Measurements from ENCODE around the gene GJE1.
"Not testable (repeated sequence)": the region's sequence is repeated elsewhere in the genome, so short reads cannot be mapped to it uniquely, and the experiment has no call there.

The GJE1 gene, protein sequence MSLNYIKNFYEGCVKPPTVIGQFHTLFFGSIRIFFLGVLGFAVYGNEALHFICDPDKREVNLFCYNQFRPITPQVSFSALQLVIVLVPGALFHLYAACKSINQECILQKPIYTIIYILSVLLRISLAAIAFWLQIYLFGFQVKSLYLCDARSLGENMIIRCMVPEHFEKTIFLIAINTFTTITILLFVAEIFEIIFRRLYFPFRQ

DNA sequence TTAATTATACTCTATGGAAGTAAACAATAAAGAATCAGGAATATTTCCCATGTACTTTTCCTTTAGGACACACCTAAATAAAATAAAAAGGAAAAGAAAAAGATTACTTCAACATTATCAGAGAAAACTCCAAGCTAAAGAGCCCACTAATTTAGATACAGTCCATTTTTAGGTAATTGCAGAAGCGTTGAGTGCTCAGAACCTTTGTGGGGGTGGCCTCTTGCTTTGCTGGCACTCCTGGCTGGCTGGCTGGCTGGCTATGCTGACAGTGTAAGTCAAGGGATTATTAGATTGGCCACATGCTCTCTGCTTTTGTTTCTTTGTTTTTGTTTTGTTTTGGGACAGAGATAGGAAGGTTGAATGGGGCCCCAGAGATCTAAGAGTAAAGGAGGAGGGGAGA lies at the start of gene GJE1:
Gene GJE1 (plus strand): TSS at position 301 of the 400 bp plus-strand sequence. CDS start 234 bp downstream, outside the sequence.
- DNase-seq (ENCODE audit: low read depth in 2 of 2) = no peak

DNA sequence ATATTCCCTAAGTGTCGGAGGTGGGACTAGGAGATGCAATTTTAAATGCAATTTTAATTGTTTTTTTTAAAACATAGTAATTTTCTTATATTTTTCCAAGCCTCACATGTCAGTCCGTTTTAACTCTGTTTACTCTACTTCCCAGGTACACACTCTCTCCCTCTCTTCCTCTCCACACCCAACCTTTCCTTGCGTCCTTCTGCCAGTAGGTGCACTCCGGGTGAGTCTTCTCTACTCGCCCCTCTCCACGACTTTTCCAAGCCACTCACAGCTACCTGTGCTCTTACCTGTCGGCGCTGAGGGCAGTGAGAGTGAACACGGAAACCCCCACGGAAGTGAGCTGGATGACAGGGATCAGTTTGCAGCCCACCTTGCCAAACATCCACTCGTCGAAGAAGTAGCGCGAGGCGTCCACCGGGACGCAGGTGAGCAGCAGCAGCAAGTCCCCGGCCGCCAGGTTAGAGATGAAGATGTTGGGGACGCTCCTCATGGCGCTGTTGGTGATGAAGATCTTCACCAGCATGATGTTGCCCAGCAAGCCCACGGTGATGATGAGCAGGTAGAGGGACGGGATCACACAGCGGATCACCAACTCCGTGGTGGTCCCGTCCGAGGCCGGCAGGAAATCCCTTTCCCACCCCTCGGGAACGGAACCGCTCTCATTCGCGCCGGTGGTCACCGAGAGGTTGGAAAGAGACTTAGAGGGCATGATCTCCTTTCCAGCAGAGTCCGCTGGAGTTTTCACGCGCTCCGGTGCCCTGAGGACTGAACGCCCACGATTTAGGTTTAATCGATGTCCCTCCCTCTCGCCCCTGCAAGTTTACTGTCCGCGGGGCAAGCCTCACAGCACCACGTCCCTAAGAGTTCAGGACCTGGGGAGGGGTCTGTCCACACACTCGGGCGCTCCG lies 44.5 kb upstream of the GJE1 start:
- DNase-seq (ENCODE audit: low read depth in 2 of 2) = no peak

DNA sequence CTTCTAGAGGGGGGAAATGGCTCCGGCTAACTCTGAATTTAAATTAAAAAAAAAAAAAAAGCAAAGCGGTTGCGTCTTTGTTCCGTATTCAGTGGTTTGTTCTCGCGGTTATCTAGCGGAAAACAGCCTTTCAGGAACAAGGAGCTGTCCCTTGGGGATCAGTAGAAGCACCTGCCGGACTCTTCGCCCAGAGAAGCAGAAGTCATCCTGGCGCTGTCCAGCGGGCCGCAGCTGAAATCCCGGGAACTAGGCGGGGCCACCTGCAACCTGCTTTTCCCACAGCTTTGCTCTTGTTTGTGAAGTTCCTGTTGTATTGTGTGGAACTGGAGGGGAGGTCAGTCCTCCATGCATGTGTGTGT lies 43.9 kb upstream of the GJE1 start:
- no peak for DNase-seq (ENCODE audit: low read depth in 2 of 2)

DNA sequence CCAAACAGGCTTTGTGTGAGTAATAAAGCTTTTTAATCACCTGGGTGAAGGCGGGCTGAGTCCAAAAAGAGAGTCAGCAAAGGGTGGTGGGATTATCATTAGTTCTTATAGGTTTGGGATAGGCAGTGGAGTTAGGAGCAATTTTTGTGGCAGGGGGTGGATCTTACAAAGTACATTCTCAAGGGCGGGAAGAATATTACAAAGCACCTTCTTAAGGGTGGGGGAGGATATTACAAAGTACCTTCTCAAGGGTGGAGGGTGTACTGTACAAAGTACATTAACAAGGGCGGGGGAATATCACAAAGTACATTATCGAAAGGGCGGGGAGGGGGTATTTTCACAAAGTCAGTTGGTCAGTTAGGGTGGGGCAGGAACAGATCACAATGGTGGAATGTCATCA lies 27.9 kb upstream of the GJE1 start:
- DNase-seq (ENCODE audit: low read depth in 2 of 2) = not testable (repeated sequence)

DNA sequence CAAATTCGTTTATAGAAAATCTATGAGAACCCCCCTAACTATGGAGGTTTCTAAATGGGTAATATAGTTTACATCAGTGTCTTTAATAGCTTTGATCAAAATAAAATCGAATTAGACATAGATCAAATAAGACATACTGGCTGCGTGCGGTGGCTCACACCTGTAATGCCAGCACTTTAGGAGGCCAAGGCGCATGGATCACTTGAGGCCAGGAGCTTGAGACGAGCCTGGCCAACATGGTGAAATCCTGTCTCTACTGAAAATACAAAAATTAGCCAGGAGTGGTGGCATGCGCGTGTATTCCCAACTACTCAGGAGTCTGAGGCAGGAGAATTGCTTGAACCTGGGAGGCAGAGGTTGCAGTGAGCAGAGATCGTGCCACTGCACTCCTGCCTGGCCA lies 21.9 kb upstream of the GJE1 start:
- not testable (repeated sequence) for DNase-seq (ENCODE audit: low read depth in 2 of 2)

DNA sequence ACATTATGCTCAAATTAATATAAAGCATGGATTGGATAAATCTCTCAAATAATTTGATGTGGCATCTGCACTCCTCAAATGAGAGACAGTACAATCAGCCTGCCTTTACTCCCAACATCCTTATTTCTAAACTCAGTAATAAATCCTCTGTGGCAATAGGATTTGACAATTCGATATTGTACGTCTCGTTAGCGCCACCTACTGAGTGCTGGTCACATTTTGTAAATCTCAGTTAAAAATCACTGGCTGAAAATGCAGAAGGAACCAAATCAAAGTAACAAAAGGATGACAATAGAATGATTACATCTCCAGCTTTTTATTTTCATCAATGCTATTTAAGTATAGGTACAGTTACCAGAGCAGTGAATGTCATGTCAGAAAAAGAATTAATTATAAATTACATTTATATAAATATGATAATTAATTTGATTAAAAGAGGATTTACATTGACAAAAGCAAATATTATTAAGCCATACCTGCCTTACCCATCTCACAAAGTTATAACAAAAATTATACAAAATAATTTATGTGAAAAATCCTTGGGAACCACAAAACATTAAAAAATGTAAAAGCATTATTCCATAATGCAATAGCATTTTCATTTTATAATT lies 20.2 kb upstream of the GJE1 start:
- peak; percentile 55 to 56 for DNase-seq (ENCODE audit: low read depth in 2 of 2)

DNA sequence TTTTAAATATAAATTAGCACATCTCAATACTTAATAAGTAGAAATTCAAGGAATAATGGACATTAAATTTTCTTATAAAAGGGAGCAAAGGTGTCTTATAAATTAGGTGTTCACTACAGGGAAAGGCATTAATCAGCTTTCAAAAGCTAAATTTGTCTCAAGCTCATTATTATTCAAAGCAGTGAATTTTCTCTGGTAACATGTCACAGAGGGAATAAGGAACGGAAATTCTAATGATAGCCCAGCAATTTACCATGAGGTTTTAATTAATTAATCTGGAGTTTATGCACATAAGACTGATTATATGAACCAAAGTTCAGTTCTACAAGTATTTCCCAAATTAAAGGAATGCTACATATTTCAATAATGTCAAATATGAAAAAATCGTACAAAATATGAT lies 15.4 kb upstream of the GJE1 start:
- DNase-seq (ENCODE audit: low read depth in 2 of 2) = no peak

DNA sequence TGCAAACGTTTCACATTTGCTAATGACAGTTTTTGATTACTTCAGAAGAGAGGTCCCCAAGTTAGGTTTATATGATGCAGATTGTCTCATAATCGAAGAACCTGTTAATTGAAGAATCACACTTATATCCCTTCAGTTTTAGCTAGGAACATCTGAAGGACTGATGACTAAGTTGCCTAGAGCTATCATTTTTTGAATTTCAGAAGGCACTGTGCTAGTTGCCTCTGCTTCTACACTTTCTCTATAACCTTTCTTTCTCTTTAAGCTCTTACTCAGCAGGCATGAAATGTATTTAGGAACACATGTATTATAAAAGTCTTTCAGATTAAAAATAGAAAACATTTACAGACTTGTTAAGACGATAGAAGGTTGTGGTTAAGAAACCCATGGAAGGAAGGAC lies 14.4 kb upstream of the GJE1 start:
- DNase-seq (ENCODE audit: low read depth in 2 of 2) = no peak

DNA sequence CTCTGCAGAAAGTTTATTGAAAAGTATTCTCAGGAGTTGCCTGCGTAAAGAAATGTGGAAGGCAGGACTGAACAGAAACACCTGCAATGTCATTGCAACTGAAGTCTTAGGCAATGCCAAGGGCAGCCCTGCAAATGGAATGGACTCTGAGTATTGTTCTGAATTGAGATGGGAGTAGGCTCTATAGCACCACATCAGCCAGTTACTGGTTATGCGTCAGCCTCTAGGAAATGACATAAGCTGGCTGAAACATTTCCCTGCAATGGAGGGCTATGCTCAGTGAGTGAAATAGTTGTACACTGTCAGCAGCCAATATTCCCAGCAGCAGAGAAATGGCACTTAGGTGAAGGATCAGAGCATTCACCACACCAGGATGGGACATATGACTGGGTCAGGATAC lies 13.8 kb upstream of the GJE1 start:
- no peak for DNase-seq (ENCODE audit: low read depth in 2 of 2)

DNA sequence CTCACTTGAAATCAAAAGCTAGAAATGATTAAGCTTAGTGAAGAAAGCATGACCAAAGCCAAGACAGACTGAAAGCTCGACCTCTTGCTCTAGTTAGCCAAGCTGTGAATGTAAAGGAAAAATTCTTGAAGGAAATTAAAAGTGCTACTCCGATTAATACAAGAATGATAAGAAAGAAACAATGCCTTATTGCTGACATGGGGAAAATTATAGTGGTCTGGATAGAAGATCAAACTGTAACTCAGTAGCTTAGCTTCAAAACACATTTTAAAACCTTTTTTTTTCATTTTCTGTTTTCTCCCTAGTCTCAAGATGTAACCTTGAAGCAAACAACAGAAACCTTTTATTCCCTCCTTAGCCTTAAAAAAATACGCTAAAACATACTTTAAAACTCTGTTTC lies 11.4 kb upstream of the GJE1 start:
- no peak for DNase-seq (ENCODE audit: low read depth in 2 of 2)

DNA sequence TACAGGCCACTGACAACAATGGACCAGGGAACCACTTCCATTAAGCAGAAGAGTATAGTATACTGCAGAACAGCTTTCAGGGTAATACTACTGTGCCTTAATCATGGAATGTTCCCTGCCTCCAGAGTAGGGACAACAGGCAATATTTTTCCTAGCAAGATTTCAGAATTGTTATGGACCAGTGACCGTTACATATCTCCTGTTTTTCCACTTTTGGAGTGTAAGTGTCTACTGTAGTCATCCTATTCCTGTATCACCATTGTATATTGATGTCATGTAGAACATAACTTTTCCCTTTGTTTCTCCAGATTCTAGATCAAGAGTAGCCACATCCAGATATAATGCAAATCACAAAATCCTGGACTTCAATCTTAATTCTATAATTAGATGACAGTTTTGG lies 1.9 kb upstream of the GJE1 start:
- DNase-seq (ENCODE audit: low read depth in 2 of 2) = no peak

DNA sequence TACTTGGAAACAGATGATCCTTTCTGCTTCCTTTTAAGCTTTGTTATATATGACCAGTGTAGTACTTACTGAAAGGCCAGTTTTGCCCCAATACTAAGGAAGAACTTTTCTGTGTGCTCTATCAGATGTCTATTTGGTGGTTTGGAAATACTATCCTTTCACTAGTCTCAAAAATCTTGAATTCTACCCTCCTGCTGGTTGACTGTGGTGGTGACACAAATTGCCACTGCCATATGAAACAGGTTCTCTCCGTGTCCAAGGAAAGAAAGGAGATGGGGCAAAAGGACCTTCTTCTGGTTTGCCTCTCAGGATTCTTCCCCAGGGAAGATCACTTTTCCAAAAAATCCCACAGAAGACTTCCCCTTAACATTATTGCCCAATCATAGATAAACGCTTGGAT lies 6.2 kb downstream of the GJE1 start:
- no peak for DNase-seq (ENCODE audit: low read depth in 2 of 2)

DNA sequence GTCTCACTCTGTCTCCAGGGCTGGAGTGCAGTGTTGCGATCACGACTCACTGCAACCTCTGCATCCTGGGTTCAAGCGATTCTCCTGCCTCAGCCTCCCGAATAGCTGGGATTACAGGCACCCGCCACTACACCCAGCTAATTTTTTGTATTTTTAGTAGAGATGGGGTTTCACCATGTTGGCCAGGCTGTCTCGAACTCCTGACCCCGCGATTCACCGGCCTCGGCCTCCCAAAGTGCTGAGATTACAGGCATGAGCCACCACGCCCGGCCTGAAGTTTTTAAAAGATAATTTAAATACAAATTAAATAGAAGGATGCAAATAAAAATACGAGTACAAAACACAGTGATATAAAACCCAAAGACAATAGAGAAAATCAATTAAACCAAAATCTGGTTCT lies 8.8 kb downstream of the GJE1 start:
- DNase-seq (ENCODE audit: low read depth in 2 of 2) = not testable (repeated sequence)

DNA sequence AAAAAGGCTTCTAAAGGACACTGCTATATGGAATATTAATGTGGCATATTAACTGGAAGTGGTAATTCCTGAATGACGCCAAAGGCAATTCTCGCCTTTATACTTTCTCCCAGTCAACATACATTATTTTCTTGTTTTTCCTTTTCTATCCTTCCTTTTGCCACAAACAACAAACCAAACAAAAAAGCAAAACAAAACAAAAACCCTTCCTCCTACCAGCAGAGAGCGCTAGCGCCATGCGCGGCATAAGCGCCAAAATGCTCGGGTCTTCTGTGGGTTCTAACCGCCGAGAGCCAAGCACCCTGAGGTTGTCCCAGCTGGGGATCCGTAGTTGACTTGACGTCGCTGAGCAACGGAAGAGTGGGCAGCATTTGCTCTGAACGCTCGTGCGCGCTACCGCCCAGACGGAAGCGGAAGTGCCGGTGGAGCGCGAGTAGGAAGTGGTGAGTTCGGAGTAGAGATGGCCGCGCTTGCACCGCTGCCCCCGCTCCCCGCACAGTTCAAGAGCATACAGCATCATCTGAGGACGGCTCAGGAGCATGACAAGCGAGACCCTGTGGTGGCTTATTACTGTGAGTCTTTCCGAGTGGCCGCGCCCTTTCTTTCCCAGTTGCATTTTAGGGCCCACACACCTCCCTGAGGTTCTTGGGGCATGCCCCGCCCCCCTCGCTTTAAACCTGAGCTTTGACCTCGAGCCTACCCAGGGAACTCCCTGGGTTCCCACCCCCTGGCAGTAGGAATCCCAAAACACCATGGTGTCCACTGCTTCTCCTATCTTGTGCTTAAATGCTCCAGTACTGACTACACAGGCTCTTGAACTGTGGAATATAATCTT lies 14.3 kb downstream of the GJE1 start, which contains the start of the genes NMBR and VTA1:
Gene NMBR (minus strand): TSS at position 295 of the 835 bp plus-strand sequence. CDS start 58,464 bp downstream, outside the sequence.
Gene VTA1 (plus strand): TSS at position 436 of the 835 bp plus-strand sequence. CDS start 25 bp downstream, at position 461.
- peak; percentile 85 to 88 for DNase-seq (ENCODE audit: low read depth in 2 of 2)

DNA sequence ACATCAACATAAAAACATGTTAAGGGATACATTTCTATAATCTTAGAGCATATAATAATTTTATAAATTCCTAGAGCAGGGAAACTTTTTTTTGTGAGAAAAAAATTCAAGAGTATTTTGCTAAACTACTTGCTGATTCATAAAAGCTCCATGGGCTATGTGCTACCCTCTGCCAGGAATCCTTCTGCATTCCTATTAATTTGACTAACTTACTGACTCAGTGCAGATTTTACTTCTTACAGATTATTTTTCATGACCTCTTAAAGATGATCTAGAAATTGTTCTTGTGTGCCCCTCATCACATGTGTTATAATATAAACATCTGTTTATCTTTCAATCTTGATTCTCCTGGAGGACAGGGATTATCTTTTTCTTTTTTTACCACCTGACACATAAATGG lies 20.0 kb downstream of the GJE1 start:
- no peak for DNase-seq (ENCODE audit: low read depth in 2 of 2)

DNA sequence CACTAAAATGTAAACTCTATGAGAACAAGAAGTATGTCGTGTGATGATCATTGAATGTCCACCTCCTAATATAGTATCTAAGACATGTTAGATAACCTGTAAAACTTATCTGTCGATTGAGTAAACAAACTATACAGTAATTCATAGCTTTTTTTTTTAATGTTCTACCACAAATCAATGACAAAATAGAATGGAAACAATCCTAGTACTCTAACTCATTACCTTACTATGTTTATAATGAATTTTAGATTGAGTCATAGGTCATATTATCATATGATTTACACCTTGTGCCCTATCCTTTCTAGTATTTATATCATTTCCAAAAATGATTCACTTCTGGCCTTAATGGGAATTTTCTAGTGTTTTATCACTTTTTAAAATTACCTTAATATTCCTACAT lies 20.5 kb downstream of the GJE1 start:
- no peak for DNase-seq (ENCODE audit: low read depth in 2 of 2)

DNA sequence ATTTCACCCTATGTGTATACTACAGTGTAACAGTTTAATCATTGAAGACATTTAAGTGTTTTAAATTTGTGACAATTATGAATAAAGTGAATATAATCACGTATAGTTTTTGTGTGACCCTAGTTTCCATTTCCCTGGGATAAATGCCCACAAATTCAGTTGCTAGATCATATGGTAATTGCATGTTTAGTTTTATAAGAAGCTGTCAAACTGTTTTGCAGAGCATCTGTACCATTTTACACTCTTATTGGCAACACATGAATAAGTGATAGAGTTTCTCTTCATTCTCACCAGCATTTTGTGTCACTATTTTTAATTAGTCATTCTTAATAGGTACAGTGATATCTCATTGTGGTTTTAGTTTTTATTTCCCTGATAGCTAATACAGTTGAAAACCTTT lies 21.6 kb downstream of the GJE1 start:
- DNase-seq (ENCODE audit: low read depth in 2 of 2) = no peak

DNA sequence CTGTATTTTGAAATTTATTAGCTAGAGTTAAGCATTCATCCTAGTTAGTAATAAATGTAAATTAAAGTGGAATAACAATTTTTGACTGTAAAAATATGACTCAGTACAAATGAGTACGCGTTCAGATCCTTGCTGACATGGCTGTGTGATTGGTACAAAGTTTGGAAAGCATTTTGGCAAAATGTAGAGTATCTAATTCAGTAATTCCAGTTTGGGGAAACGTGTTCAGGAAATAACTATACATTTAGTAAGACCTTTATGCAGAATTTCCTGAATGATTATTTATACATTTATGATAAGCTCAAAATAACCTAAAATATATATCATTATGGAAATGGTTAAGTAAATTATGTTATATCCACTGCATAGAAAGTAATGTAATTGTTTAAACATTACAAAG lies 22.4 kb downstream of the GJE1 start:
- no peak for DNase-seq (ENCODE audit: low read depth in 2 of 2)

DNA sequence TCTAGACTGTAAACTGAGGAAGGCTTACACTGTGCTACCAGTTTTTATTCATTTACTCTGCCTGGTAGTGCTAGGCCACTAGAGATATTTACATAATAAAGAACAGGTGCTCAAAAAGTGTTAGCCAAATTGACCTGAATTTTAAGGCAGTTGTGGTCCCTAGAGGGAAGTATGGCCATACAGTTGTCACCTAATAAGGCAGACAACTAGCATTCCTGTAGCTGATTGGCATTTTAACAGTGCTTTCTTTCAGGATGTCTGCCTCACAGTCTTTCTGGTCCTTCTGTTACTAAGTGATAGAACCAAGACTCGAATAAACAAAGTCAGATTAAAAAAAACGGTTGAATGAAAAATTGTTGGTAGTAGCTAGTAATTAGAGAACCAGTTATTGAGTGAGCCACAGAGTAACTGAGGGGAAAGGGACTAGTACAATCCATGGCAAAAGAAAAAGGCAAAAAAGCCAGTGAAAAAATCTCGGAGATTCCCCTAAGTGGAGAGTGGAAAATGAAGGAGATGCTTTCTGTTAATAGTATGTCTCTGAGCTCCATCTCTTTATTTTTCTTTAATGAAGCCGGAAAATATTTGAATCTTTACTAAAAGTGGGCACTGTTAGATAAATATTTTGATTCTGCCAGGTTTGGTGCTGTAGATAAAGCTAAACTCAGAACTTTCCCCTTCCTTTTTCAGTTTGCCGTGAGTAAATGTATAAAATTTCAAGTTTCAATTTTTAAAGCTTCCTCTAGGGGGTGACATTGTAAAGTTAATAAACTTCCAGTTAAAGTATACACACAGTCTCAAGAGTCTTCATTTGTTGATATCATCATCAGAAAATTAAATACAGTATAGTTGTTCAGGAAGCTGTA lies 23.4 kb downstream of the GJE1 start:
- DNase-seq (ENCODE audit: low read depth in 2 of 2) = no peak

DNA sequence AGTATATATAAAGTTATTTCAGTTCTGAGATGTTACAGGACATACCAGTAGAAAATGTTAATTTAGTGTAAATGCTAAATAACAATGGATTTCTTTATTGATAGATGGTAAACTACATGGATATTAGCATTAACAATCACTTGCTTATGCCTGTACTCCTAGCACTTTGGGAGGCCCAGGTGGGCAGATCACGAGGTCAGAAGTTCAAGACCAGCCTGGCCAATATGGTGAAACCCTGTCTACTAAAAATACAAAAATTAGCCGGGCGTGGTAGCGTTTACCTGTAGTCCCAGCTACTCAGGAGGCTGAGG lies 24.0 kb downstream of the GJE1 start:
- DNase-seq (ENCODE audit: low read depth in 2 of 2) = not testable (repeated sequence)

DNA sequence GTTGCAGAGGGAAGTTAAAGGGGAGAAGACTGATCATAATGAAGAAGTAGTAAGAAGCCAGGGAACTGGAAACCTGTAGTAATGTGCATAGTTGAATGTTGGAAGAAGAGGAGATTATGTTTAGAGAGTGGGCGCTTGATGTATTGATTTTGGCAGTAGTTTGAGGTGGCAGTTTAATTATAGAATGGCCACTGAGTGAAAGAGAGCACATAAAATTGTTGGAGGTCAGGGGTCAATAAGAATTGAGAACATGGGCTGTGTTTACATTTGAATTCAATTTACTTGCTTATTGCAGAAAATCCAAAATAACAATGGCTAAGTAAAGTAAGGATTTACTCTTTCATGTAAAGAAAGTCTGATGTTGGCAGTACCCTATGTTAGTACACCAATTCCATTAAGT lies 30.1 kb downstream of the GJE1 start:
- DNase-seq (ENCODE audit: low read depth in 2 of 2) = no peak

All from stimulated activated CD4-positive, alpha-beta T cell treated with anti-CD3 and anti-CD28 coated beads, Interleukin-1b, Interleukin-23, amount 100 ng/mL, for 4 hours (primary cell).